A549 (cell line): ENCODE data around the gene SNRK. TPM values are rescaled to one million over a fixed set of nuclear protein-coding genes. Genes with fewer than 3 reads are reported as not detected.

Source experiments
- ATAC-seq, 2 experiments: fragments of 200-7000 bp in 1 of 2; fragments of >200 bp in 1 of 2; cut with Nextera tagmentation in 1 of 2; cut with Tn5 transposase in 1 of 2; 3 replicates each; pipeline versions ENCODE4 v1.8.0 to v1.9.1; 2018 to 2020; ENCODE audit warnings: mild to moderate bottlenecking in 1 of 2, moderate library complexity in 1 of 2
- CTCF ChIA-PET: fragments of 300-600 bp; sonication (Branson Sonifier 250); formaldehyde crosslinking; extraction: SDS; loops from one replicate; lab custom pipeline; 2021; ENCODE audit warnings: antibody characterized with exemption, inconsistent platforms; lab: Yijun Ruan, JAX
- POLR2A ChIA-PET: fragments of 350-600 bp; formaldehyde crosslinking; extraction: SDS; loops from one replicate; lab custom pipeline; 2021; ENCODE audit warnings: antibody characterized with exemption, inconsistent platforms; lab: Yijun Ruan, JAX
- DNase-seq, 2 experiments: peaks; one replicate each; pipeline versions ENCODE4 v3.0.0 to v3.0.0-alpha.2; 2011 to 2016; ENCODE audit warnings: low read depth in 1 of 2, low spot score in 1 of 2
- FAIRE-seq: peaks from 2 replicates; lab custom pipeline; 2011; peaks lifted over from hg19 to GRCh38; lab: Jason Lieb, UNC
- H3K27ac ChIP-seq, 2 experiments: fragments of >200 bp; sonication (Bioruptor Twin); formaldehyde crosslinking; 3 replicates each; pipeline ENCODE4 v1.5.1; 2016 to 2017
- H3K4me1 ChIP-seq: fragments of >200 bp; sonication (Bioruptor Twin); formaldehyde crosslinking; 3 replicates; pipeline ENCODE4 v1.6.1; 2016
- H3K4me2 ChIP-seq: fragments of >200 bp; sonication (Bioruptor Twin); formaldehyde crosslinking; 3 replicates; pipeline ENCODE4 v1.6.1; 2016
- H3K4me3 ChIP-seq: fragments of >200 bp; sonication (Bioruptor Twin); formaldehyde crosslinking; 3 replicates; pipeline ENCODE4 v1.5.1; 2016
- H3K9me3 ChIP-seq: fragments of >200 bp; sonication (Bioruptor Twin); formaldehyde crosslinking; 3 replicates; pipeline ENCODE4 v1.6.1; 2016
- CHD4 ChIP-seq: fragments of 200-600 bp; sonication (generic); IDR thresholded peaks from 2 replicates; pipeline ENCODE4 v1.6.1; 2016; ENCODE audit warnings: antibody characterized with exemption, mild to moderate bottlenecking, borderline replicate concordance
- EHMT2 ChIP-seq: fragments of 200-600 bp; sonication (generic); IDR thresholded peaks from 2 replicates; pipeline ENCODE4 v1.6.1; 2016; ENCODE audit warnings: antibody characterized with exemption, low read depth, mild to moderate bottlenecking, moderate library complexity
- ELK1 ChIP-seq: fragments of 150-350 bp; IDR thresholded peaks from 2 replicates; pipeline ENCODE4 v1.6.1; 2014; ENCODE audit warnings: low read depth, mild to moderate bottlenecking, low read length
- ESRRA ChIP-seq: fragments of 150-350 bp; IDR thresholded peaks from 2 replicates; pipeline ENCODE4 v1.6.1; 2014; ENCODE audit warnings: mild to moderate bottlenecking, low read length, borderline replicate concordance
- HDAC2 ChIP-seq: fragments of 200-600 bp; sonication (generic); IDR thresholded peaks from 2 replicates; pipeline ENCODE4 v1.6.1; 2016
- HOXA7 ChIP-seq: fragments of 250-450 bp; sonication (Bioruptor Pico); IDR thresholded peaks from 2 replicates; pipeline ENCODE4 v1.5.0; 2020; ENCODE audit warnings: mild to moderate bottlenecking, moderate library complexity
- HOXB5 ChIP-seq: fragments of 250-450 bp; sonication (Bioruptor Pico); IDR thresholded peaks from 2 replicates; pipeline ENCODE4 v1.5.0; 2020; ENCODE audit warnings: mild to moderate bottlenecking, moderate library complexity
- JUNB ChIP-seq: fragments of >200 bp; sonication (Bioruptor Twin); formaldehyde crosslinking; IDR thresholded peaks from 2 replicates; pipeline ENCODE4 v1.6.1; 2016
- MAFK ChIP-seq: fragments of 450-650 bp; IDR thresholded peaks from 2 replicates; pipeline ENCODE4 v1.6.1; 2014; ENCODE audit not compliant: partially characterized antibody
- MAX ChIP-seq: IDR thresholded peaks from 2 replicates; pipeline ENCODE4 v1.6.1; 2012
- PBX3 ChIP-seq: IDR thresholded peaks from 2 replicates; pipeline ENCODE4 v1.6.1; 2012
- PHF8 ChIP-seq: fragments of 200-600 bp; sonication (generic); IDR thresholded peaks from 2 replicates; pipeline ENCODE4 v1.6.1; 2016; ENCODE audit warnings: low read depth, mild to moderate bottlenecking, antibody characterized with exemption, moderate library complexity, borderline replicate concordance
- POLR2A ChIP-seq: IDR thresholded peaks from 2 replicates; pipeline ENCODE4 v1.6.1; 2012; ENCODE audit warnings: mild to moderate bottlenecking, low read length
- POLR2AphosphoS2 ChIP-seq: conservative IDR thresholded peaks from 2 replicates; pipeline ENCODE4 v1.6.1; 2012; ENCODE audit warnings: low read length, improper control_type of control experiment, inconsistent platforms
- RFX5 ChIP-seq: fragments of 450-650 bp; IDR thresholded peaks from 2 replicates; pipeline ENCODE4 v1.7.1; 2014; ENCODE audit warnings: antibody characterized with exemption, mild to moderate bottlenecking, moderate library complexity
- RNF2 ChIP-seq: fragments of 200-600 bp; sonication (generic); IDR thresholded peaks from 2 replicates; pipeline ENCODE4 v1.6.1; 2016; ENCODE audit warnings: low read depth, mild to moderate bottlenecking, antibody characterized with exemption, moderate library complexity, borderline replicate concordance
- SREBF2 ChIP-seq: fragments of 450-650 bp; IDR thresholded peaks from 2 replicates; pipeline ENCODE4 v1.6.1; 2014; ENCODE audit warnings: mild to moderate bottlenecking, moderate library complexity
- TFCP2L1 ChIP-seq: fragments of 250-450 bp; sonication (Bioruptor Pico); IDR thresholded peaks from 2 replicates; pipeline ENCODE4 v1.5.0; 2021; ENCODE audit warnings: mild to moderate bottlenecking
- TP53 ChIP-seq: fragments of 250-450 bp; sonication (Bioruptor Pico); IDR thresholded peaks from 2 replicates; pipeline ENCODE4 v1.5.0; 2021; ENCODE audit warnings: mild to moderate bottlenecking, moderate library complexity
- ZNF302 ChIP-seq: fragments of 250-450 bp; sonication (Bioruptor Pico); IDR thresholded peaks from 2 replicates; pipeline ENCODE4 v1.9.0; 2021; ENCODE audit warnings: inconsistent platforms, mild to moderate bottlenecking, moderate library complexity
- WGBS: methylation state at CpG from one replicate; pipeline ENCODE4 v1.1.6; 2017; ENCODE audit errors: missing lambda C conversion rate; 5-methylcytosine and 5-hydroxymethylcytosine counted together
- polyA plus RNA-seq, 4 experiments: library from polyadenylated mRNA; depleted of rRNA in 3 of 4; stranded (reverse); fragments of >200 nt; fragmentation: RNase III in 1 of 4; extraction: RNeasy Plus Mini Kit Qiagen cat#74134 plus additional on column Dnase treatment in 1 of 4; gene quantifications; 2 replicates in 3 of 4; 3 replicates in 1 of 4; pipeline ENCODE4 v1.2.3, GENCODE V29; 2011 to 2017
- TF ChIP-seq, protein P1 (sequence below): IDR thresholded peaks from 2 replicates; pipeline ENCODE4 v1.6.1; 2012; ENCODE audit warnings: low read depth, borderline replicate concordance
- TF ChIP-seq, protein P2 (sequence below): fragments of >200 bp; sonication (Bioruptor Twin); formaldehyde crosslinking; IDR thresholded peaks from 2 replicates; pipeline ENCODE4 v1.6.1; 2016
- TF ChIP-seq, protein P3 (sequence below): fragments of 250-450 bp; sonication (Bioruptor Pico); IDR thresholded peaks from 2 replicates; pipeline ENCODE4 v1.5.0; 2020; ENCODE audit warnings: low read depth, mild to moderate bottlenecking, moderate library complexity

Gene SNRK
- polyA plus RNA-seq, 2 of the 4 experiments (the other 2 are of a cell fraction) = 3.5 to 7.2 TPM

- TF ChIP-seq JUNB (no peak), MAX (no peak), ZNF302 (no peak), HOXB5 (CRISPR knock-in tag) (no peak), TFCP2L1 (CRISPR knock-in tag) (no peak), SREBF2 (no peak), PBX3 (no peak), POLR2A (no peak), RNF2 (no peak), RFX5 (no peak), POLR2AphosphoS2 (no peak), CHD4 (no peak), MAFK (no peak), TP53 (no peak), ELK1 (no peak), HOXA7 (no peak)
- TF ChIP-seq, protein P1, sequence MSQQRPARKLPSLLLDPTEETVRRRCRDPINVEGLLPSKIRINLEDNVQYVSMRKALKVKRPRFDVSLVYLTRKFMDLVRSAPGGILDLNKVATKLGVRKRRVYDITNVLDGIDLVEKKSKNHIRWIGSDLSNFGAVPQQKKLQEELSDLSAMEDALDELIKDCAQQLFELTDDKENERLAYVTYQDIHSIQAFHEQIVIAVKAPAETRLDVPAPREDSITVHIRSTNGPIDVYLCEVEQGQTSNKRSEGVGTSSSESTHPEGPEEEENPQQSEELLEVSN = no peak
- ATAC-seq (no peak), DNase-seq (no peak), FAIRE-seq (no peak)
- ChIA-PET CTCF (no interaction called here), POLR2A (no interaction called here)
- no peak overlapping the region for H3K27ac ChIP-seq
- H3K9me3 ChIP-seq = no peaks in the 10 kb centered on the region
- no peak overlapping the region for H3K4me3 ChIP-seq
- no peaks in the 10 kb centered on the region for H3K4me1 ChIP-seq
- 100% methylated on average over 1 of the region's 1 CpG for WGBS
- H3K4me2 ChIP-seq = no peak overlapping the region
Observed at GRCh38 chr3:43390255-43390588, 103.9 kb downstream of the SNRK start.

GRCh38 chr3:43391621-43392020, 105.3 kb downstream of the SNRK start:
- WGBS = 0% methylated on average over 1 of the region's 1 CpG
- no peak for FAIRE-seq
- CTCF ChIA-PET = no interaction called here
- H3K4me1 ChIP-seq = no peaks in the 10 kb centered on the region
- TF ChIP-seq EHMT2 (no peak), HDAC2 (no peak), ESRRA (no peak), PHF8 (no peak), JUNB (no peak), HOXB5 (CRISPR knock-in tag) (no peak)
- TF ChIP-seq, protein P2, sequence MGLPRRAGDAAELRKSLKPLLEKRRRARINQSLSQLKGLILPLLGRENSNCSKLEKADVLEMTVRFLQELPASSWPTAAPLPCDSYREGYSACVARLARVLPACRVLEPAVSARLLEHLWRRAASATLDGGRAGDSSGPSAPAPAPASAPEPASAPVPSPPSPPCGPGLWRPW = no peak
- TF ChIP-seq, protein P3, sequence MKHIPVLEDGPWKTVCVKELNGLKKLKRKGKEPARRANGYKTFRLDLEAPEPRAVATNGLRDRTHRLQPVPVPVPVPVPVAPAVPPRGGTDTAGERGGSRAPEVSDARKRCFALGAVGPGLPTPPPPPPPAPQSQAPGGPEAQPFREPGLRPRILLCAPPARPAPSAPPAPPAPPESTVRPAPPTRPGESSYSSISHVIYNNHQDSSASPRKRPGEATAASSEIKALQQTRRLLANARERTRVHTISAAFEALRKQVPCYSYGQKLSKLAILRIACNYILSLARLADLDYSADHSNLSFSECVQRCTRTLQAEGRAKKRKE (CRISPR knock-in tag) = no peak
- H3K4me3 ChIP-seq = no peak overlapping the region
- no peaks in the 10 kb centered on the region for H3K9me3 ChIP-seq
- DNase-seq = no peak
- H3K4me2 ChIP-seq = no peak overlapping the region
- no peak overlapping the region for H3K27ac ChIP-seq
- ATAC-seq = no peak
- POLR2A ChIA-PET = no interaction called here
